ENCODE data around the gene LRFN2.

Gene LRFN2

GRCh38 chr6:40469323-40469722 is 117.8 kb downstream of the LRFN2 start:
- no peak for DNase-seq

GRCh38 chr6:40466986-40467539 is 120.1 kb downstream of the LRFN2 start:
- DNase-seq: no peak

GRCh38 chr6:40461643-40462042 is 125.5 kb downstream of the LRFN2 start:
- no peak for DNase-seq

GRCh38 chr6:40460380-40460779 is 126.8 kb downstream of the LRFN2 start:
- no peak for DNase-seq

- DNase-seq: no peak
Observed at GRCh38 chr6:40457261-40457660, 129.9 kb downstream of the LRFN2 start.

GRCh38 chr6:40456390-40457013 is 130.7 kb downstream of the LRFN2 start:
- no peak for DNase-seq

- no peak for DNase-seq
Observed at GRCh38 chr6:40455686-40456389, 131.3 kb downstream of the LRFN2 start.

GRCh38 chr6:40450483-40450882 is 136.7 kb downstream of the LRFN2 start:
- DNase-seq: no peak

GRCh38 chr6:40444811-40445210 is 142.4 kb downstream of the LRFN2 start:
- peak; percentile 90 for DNase-seq

- DNase-seq: peak; percentile 47
Observed at GRCh38 chr6:40444312-40444711, 142.9 kb downstream of the LRFN2 start.

- no peak for DNase-seq
Observed at GRCh38 chr6:40443842-40444241, 143.3 kb downstream of the LRFN2 start.

GRCh38 chr6:40442591-40442990 is 144.6 kb downstream of the LRFN2 start:
- DNase-seq: no peak

GRCh38 chr6:40441150-40441549 is 146.0 kb downstream of the LRFN2 start:
- DNase-seq: no peak

- peak; percentile 66 for DNase-seq
Observed at GRCh38 chr6:40440053-40440452, 147.1 kb downstream of the LRFN2 start.

- no peak for DNase-seq
Observed at GRCh38 chr6:40439026-40439800, 148.0 kb downstream of the LRFN2 start.

- no peak for DNase-seq
Observed at GRCh38 chr6:40438246-40438887, 148.8 kb downstream of the LRFN2 start.

- no peak for DNase-seq
Observed at GRCh38 chr6:40437631-40438030, 149.5 kb downstream of the LRFN2 start.

GRCh38 chr6:40436685-40437604 is 150.2 kb downstream of the LRFN2 start:
- DNase-seq: peak; percentile 88

GRCh38 chr6:40432982-40433381 is 154.2 kb downstream of the LRFN2 start:
- DNase-seq: no peak

GRCh38 chr6:40431706-40432105 is 155.5 kb downstream of the LRFN2 start:
- DNase-seq: no peak

- no peak for DNase-seq
Observed at GRCh38 chr6:40427196-40427595, 160.0 kb downstream of the LRFN2 start.
